K562 (cell line): ENCODE data around the gene HEPHL1. TPM values are rescaled to one million over a fixed set of nuclear protein-coding genes. Genes with fewer than 3 reads are reported as not detected.

Experiments
- FOXP1 ChIP-seq: sonication (generic); formaldehyde crosslinking; IDR thresholded peaks from 2 replicates; pipeline ENCODE4 v1.8.0; 2022; ENCODE audit warnings: mild to moderate bottlenecking, missing genetic modification reagents
- MCM2 ChIP-seq: fragments of 450-650 bp; IDR thresholded peaks from 2 replicates; pipeline ENCODE4 v1.6.1; 2017; ENCODE audit warnings: low read depth, mild to moderate bottlenecking
- POLR2B ChIP-seq: fragments of 450-650 bp; IDR thresholded peaks from 2 replicates; pipeline ENCODE4 v1.6.1; 2018; ENCODE audit warnings: low read depth; ENCODE audit not compliant: partially characterized antibody
- SIX5 ChIP-seq, 2 experiments: IDR thresholded peaks; 2 replicates each; pipeline ENCODE4 v1.6.1; 2011; ENCODE audit warnings: low read length in 2 of 2, borderline replicate concordance in 1 of 2, low read depth in 1 of 2, mild to moderate bottlenecking in 1 of 2, moderate library complexity in 1 of 2; ENCODE audit not compliant: insufficient read depth in 1 of 2
- WHSC1 ChIP-seq: IDR thresholded peaks from one replicate; pipeline ENCODE4 v1.6.1; 2012; ENCODE audit warnings: low read length, control low read depth, inconsistent platforms
- polyA plus RNA-seq, 8 experiments: library from polyadenylated mRNA; depleted of rRNA in 4 of 8; stranded (reverse) in 5 of 8; unstranded in 3 of 8; fragments of >200 nt; fragmentation: Nextera tagmentation in 2 of 8; fragmentation: Illumina TruSeq in 1 of 8; extraction: Ambion mirVana in 2 of 8; extraction: Trizol in 1 of 8; gene quantifications; 2 replicates each; pipeline versions ENCODE4 v1.2.1 to v1.2.3, GENCODE V29; 2011 to 2014; ENCODE audit warnings: inconsistent platforms in 1 of 8, missing spikeins in 1 of 8
- total RNA-seq, 7 experiments: library from RNA; depleted of rRNA in 6 of 7; stranded (reverse); fragments of >200 nt in 6 of 7; fragmentation: Illumina TruSeq in 2 of 7; extraction: Trizol in 2 of 7; gene quantifications; 2 replicates each; pipeline versions ENCODE4 v1.2.1 to v1.2.3, GENCODE V29; 2011 to 2021; ENCODE audit warnings: low replicate concordance in 1 of 7
- TF ChIP-seq, protein P1 (sequence below): fragments of 250-450 bp; sonication (Bioruptor Pico); IDR thresholded peaks from 2 replicates; pipeline ENCODE4 v1.4.0; 2020
- TF ChIP-seq, protein P2 (sequence below): sonication (generic); formaldehyde crosslinking; IDR thresholded peaks from 2 replicates; pipeline ENCODE4 v1.8.1; 2023; ENCODE audit warnings: mild to moderate bottlenecking, missing genetic modification reagents
- TF ChIP-seq, protein P3 (sequence below), 2 experiments: fragments of 200-800 bp in 1 of 2; sonication (Bioruptor generic) in 1 of 2; sonication (generic) in 1 of 2; formaldehyde crosslinking in 1 of 2; IDR thresholded peaks in 1 of 2; conservative IDR thresholded peaks in 1 of 2; 2 replicates each; pipeline versions ENCODE4 v1.5.0 to v1.6.1; 2016 to 2020; ENCODE audit warnings: missing compliant biosample characterization in 1 of 2, missing genetic modification characterization in 1 of 2, missing genetic modification reagents in 1 of 2

Gene HEPHL1
- total and polyA plus RNA-seq, 9 of the 15 experiments (the other 6 are each of a cell fraction or from before 2014, with no cell fraction given): 0.01 TPM; not detected in 8

DNA sequence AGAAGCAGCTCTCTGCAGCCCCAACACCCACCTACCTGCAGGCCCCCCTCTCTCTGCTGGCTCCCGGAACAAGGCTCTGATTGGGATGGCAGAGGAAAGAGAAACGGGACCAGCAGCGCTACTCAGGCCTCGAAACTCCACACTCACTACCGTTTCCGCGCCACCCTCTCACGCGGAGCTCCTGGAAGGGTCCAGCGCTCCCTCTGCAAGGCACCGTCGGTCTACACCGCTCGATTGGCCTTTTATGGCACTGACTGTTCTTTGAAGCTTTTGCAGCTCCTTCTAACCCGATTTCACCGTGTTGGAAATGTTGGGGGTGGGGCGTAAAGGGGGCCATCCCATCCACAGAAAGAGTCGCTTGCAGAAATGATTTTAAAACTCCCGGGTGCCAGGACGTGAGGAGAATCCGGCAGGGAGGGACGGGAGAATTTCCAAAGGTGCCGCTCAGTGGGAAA is 107.2 kb downstream of the HEPHL1 start (continued):
- TF ChIP-seq, protein P1, sequence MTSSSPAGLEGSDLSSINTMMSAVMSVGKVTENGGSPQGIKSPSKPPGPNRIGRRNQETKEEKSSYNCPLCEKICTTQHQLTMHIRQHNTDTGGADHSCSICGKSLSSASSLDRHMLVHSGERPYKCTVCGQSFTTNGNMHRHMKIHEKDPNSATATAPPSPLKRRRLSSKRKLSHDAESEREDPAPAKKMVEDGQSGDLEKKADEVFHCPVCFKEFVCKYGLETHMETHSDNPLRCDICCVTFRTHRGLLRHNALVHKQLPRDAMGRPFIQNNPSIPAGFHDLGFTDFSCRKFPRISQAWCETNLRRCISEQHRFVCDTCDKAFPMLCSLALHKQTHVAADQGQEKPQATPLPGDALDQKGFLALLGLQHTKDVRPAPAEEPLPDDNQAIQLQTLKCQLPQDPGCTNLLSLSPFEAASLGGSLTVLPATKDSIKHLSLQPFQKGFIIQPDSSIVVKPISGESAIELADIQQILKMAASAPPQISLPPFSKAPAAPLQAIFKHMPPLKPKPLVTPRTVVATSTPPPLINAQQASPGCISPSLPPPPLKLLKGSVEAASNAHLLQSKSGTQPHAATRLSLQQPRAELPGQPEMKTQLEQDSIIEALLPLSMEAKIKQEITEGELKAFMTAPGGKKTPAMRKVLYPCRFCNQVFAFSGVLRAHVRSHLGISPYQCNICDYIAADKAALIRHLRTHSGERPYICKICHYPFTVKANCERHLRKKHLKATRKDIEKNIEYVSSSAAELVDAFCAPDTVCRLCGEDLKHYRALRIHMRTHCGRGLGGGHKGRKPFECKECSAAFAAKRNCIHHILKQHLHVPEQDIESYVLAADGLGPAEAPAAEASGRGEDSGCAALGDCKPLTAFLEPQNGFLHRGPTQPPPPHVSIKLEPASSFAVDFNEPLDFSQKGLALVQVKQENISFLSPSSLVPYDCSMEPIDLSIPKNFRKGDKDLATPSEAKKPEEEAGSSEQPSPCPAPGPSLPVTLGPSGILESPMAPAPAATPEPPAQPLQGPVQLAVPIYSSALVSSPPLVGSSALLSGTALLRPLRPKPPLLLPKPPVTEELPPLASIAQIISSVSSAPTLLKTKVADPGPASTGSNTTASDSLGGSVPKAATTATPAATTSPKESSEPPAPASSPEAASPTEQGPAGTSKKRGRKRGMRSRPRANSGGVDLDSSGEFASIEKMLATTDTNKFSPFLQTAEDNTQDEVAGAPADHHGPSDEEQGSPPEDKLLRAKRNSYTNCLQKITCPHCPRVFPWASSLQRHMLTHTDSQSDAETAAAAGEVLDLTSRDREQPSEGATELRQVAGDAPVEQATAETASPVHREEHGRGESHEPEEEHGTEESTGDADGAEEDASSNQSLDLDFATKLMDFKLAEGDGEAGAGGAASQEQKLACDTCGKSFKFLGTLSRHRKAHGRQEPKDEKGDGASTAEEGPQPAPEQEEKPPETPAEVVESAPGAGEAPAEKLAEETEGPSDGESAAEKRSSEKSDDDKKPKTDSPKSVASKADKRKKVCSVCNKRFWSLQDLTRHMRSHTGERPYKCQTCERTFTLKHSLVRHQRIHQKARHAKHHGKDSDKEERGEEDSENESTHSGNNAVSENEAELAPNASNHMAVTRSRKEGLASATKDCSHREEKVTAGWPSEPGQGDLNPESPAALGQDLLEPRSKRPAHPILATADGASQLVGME (CRISPR knock-in tag): 0 out of 2 replicates have a peak, but pooled peaks have one; percentile 35
- TF ChIP-seq, protein P2, sequence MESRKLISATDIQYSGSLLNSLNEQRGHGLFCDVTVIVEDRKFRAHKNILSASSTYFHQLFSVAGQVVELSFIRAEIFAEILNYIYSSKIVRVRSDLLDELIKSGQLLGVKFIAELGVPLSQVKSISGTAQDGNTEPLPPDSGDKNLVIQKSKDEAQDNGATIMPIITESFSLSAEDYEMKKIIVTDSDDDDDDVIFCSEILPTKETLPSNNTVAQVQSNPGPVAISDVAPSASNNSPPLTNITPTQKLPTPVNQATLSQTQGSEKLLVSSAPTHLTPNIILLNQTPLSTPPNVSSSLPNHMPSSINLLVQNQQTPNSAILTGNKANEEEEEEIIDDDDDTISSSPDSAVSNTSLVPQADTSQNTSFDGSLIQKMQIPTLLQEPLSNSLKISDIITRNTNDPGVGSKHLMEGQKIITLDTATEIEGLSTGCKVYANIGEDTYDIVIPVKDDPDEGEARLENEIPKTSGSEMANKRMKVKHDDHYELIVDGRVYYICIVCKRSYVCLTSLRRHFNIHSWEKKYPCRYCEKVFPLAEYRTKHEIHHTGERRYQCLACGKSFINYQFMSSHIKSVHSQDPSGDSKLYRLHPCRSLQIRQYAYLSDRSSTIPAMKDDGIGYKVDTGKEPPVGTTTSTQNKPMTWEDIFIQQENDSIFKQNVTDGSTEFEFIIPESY (CRISPR knock-in tag): peak; percentile 43; the same call in 1 of the 2 replicates
- TF ChIP-seq POLR2B: no peak
- TF ChIP-seq SIX5 (IDR thresholded peaks at IDR 0.05; ENCODE audit: borderline replicate concordance in 1 of 2, insufficient read depth in 1 of 2, low read depth in 1 of 2, low read length in 2 of 2): no peak
- TF ChIP-seq, protein P3, sequence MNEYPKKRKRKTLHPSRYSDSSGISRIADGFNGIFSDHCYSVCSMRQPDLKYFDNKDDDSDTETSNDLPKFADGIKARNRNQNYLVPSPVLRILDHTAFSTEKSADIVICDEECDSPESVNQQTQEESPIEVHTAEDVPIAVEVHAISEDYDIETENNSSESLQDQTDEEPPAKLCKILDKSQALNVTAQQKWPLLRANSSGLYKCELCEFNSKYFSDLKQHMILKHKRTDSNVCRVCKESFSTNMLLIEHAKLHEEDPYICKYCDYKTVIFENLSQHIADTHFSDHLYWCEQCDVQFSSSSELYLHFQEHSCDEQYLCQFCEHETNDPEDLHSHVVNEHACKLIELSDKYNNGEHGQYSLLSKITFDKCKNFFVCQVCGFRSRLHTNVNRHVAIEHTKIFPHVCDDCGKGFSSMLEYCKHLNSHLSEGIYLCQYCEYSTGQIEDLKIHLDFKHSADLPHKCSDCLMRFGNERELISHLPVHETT (CRISPR knock-in tag; conservative IDR thresholded peaks at IDR 0.05 in 1 of 2, IDR thresholded peaks at IDR 0.05 in 1 of 2): no peak
- no peak for TF ChIP-seq WHSC1
- TF ChIP-seq MCM2: no peak
- no peak for TF ChIP-seq FOXP1
